Left forelimb (tissue), 1 donor: ENCODE data around the gene ASCL2.

Experiments used
- DNase-seq: peaks from one replicate; pipeline ENCODE4 v3.0.0-alpha.2; 2018; ENCODE audit warnings: low spot score

The ASCL2 gene

GRCh38 chr11:2272228-2272945 lies 2.0 kb upstream of the ASCL2 start:
- DNase-seq = peak; percentile 57

GRCh38 chr11:2271327-2272227 lies 1.2 kb upstream of the ASCL2 start:
- DNase-seq = peak; percentile 45

- peak; percentile 66 for DNase-seq
These were observed 614 bp upstream of the ASCL2 start for GRCh38 chr11:2271077-2271326.

GRCh38 chr11:2269601-2270321 lies 627 bp downstream of the ASCL2 start:
- DNase-seq = peak; percentile 75

- peak; percentile 67 for DNase-seq
These were observed 1.4 kb downstream of the ASCL2 start for GRCh38 chr11:2268729-2269600.

GRCh38 chr11:2267851-2268728 lies 2.3 kb downstream of the ASCL2 start:
- DNase-seq = peak; percentile 50

- peak; percentile 60 for DNase-seq
These were observed 3.0 kb downstream of the ASCL2 start for GRCh38 chr11:2267306-2267850.

GRCh38 chr11:2266586-2267305 lies 3.6 kb downstream of the ASCL2 start:
- no peak for DNase-seq

- DNase-seq = peak; percentile 48
These were observed 4.4 kb downstream of the ASCL2 start for GRCh38 chr11:2265854-2266585.

- no peak for DNase-seq
These were observed 5.0 kb downstream of the ASCL2 start for GRCh38 chr11:2265396-2265795.

- peak; percentile 60 for DNase-seq
These were observed 5.9 kb downstream of the ASCL2 start for GRCh38 chr11:2264366-2265053.

- no peak for DNase-seq
These were observed 6.5 kb downstream of the ASCL2 start for GRCh38 chr11:2263724-2264360.

- DNase-seq = no peak
These were observed 7.3 kb downstream of the ASCL2 start for GRCh38 chr11:2263071-2263565.

GRCh38 chr11:2262301-2263070 lies 7.9 kb downstream of the ASCL2 start:
- DNase-seq = peak; percentile 48

- DNase-seq = no peak
These were observed 8.8 kb downstream of the ASCL2 start for GRCh38 chr11:2261436-2262230.
